A549 (cell line): Measurements from ENCODE around the gene TF.

Source experiments
- CBX2 ChIP-seq: fragments of 200-600 bp; sonication (generic); IDR thresholded peaks from 2 replicates; pipeline ENCODE4 v1.6.1; 2016; ENCODE audit warnings: low read depth, mild to moderate bottlenecking, borderline replicate concordance
- CTCF ChIP-seq: fragments of >200 bp; sonication (Bioruptor Twin); formaldehyde crosslinking; IDR thresholded peaks from 3 replicates; pipeline ENCODE4 v1.5.1; 2016
- EP300 ChIP-seq, 2 experiments: fragments of >200 bp; sonication (Bioruptor Twin); formaldehyde crosslinking; IDR thresholded peaks; 2 replicates in 1 of 2; 3 replicates in 1 of 2; pipeline ENCODE4 v1.6.1; 2016 to 2017
- HES2 ChIP-seq: fragments of >200 bp; sonication (Bioruptor Twin); formaldehyde crosslinking; IDR thresholded peaks from 2 replicates; pipeline ENCODE4 v1.6.1; 2016
- HOXA7 ChIP-seq: fragments of 250-450 bp; sonication (Bioruptor Pico); IDR thresholded peaks from 2 replicates; pipeline ENCODE4 v1.5.0; 2020; ENCODE audit warnings: mild to moderate bottlenecking, moderate library complexity
- JUNB ChIP-seq: fragments of >200 bp; sonication (Bioruptor Twin); formaldehyde crosslinking; IDR thresholded peaks from 2 replicates; pipeline ENCODE4 v1.6.1; 2016
- PHF8 ChIP-seq: fragments of 200-600 bp; sonication (generic); IDR thresholded peaks from 2 replicates; pipeline ENCODE4 v1.6.1; 2016; ENCODE audit warnings: low read depth, mild to moderate bottlenecking, antibody characterized with exemption, moderate library complexity, borderline replicate concordance
- POLR2A ChIP-seq: IDR thresholded peaks from 2 replicates; pipeline ENCODE4 v1.6.1; 2012; ENCODE audit warnings: mild to moderate bottlenecking, low read length
- POLR2AphosphoS2 ChIP-seq: conservative IDR thresholded peaks from 2 replicates; pipeline ENCODE4 v1.6.1; 2012; ENCODE audit warnings: low read length, improper control_type of control experiment, inconsistent platforms
- RCOR1 ChIP-seq: fragments of 150-350 bp; IDR thresholded peaks from 2 replicates; pipeline ENCODE4 v1.6.1; 2014; ENCODE audit warnings: antibody characterized with exemption, low read length, low read depth
- RFX5 ChIP-seq: fragments of 450-650 bp; IDR thresholded peaks from 2 replicates; pipeline ENCODE4 v1.7.1; 2014; ENCODE audit warnings: antibody characterized with exemption, mild to moderate bottlenecking, moderate library complexity
- SMC3 ChIP-seq: fragments of >200 bp; sonication (Bioruptor Twin); formaldehyde crosslinking; IDR thresholded peaks from 3 replicates; pipeline ENCODE4 v1.6.1; 2018; ENCODE audit warnings: inconsistent platforms
- ZSCAN20 ChIP-seq: fragments of 250-450 bp; sonication (Bioruptor Pico); IDR thresholded peaks from 2 replicates; pipeline ENCODE4 v1.8.0; 2022; ENCODE audit warnings: mild to moderate bottlenecking, moderate library complexity
- TF ChIP-seq, protein P1 (sequence below): fragments of 200-600 bp; sonication (generic); IDR thresholded peaks from 2 replicates; pipeline ENCODE4 v1.6.1; 2016; ENCODE audit warnings: antibody characterized with exemption, mild to moderate bottlenecking, moderate library complexity

DNA sequence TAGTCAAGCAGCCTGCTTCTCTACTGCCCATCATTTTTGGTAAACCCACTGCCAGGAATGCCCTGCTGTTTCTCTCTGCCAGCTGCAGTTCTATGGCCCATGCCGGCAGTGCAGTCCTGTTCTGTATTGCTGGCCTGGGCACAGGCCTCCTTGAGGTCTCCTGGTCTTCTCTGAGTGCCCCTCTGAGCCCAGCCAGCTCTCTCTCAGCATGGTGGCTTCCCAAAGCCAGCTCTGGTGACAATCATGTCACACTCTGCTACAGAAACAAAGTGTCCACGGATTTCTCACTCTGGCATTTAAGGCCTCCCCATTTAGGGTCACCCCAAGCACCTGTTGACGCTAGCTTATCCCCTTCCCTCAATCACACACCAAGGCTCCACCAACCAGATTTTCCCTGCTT lies 83.9 kb downstream of the TF start:
- TF ChIP-seq PHF8, result no peak
- no peak for TF ChIP-seq RFX5
- TF ChIP-seq CTCF, result no peak
- no peak for TF ChIP-seq RCOR1
- TF ChIP-seq POLR2AphosphoS2, result no peak
- TF ChIP-seq HES2, result no peak
- no peak for TF ChIP-seq POLR2A
- TF ChIP-seq SMC3, result no peak
- no peak for TF ChIP-seq CBX2
- TF ChIP-seq ZSCAN20 (CRISPR knock-in tag), result no peak
- TF ChIP-seq HOXA7 (CRISPR knock-in tag), result no peak
- TF ChIP-seq, protein P1, sequence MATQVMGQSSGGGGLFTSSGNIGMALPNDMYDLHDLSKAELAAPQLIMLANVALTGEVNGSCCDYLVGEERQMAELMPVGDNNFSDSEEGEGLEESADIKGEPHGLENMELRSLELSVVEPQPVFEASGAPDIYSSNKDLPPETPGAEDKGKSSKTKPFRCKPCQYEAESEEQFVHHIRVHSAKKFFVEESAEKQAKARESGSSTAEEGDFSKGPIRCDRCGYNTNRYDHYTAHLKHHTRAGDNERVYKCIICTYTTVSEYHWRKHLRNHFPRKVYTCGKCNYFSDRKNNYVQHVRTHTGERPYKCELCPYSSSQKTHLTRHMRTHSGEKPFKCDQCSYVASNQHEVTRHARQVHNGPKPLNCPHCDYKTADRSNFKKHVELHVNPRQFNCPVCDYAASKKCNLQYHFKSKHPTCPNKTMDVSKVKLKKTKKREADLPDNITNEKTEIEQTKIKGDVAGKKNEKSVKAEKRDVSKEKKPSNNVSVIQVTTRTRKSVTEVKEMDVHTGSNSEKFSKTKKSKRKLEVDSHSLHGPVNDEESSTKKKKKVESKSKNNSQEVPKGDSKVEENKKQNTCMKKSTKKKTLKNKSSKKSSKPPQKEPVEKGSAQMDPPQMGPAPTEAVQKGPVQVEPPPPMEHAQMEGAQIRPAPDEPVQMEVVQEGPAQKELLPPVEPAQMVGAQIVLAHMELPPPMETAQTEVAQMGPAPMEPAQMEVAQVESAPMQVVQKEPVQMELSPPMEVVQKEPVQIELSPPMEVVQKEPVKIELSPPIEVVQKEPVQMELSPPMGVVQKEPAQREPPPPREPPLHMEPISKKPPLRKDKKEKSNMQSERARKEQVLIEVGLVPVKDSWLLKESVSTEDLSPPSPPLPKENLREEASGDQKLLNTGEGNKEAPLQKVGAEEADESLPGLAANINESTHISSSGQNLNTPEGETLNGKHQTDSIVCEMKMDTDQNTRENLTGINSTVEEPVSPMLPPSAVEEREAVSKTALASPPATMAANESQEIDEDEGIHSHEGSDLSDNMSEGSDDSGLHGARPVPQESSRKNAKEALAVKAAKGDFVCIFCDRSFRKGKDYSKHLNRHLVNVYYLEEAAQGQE, result no peak
- TF ChIP-seq EP300 (IDR thresholded peaks at IDR 0.05), result no peak
- TF ChIP-seq JUNB, result no peak
